Stomach smooth muscle (tissue), 2 donors: ENCODE measurements around the gene HSFX2.
"Not testable (repeated sequence)": the region's sequence is repeated elsewhere in the genome, so short reads cannot be mapped to it uniquely, and the experiment has no call there.

Experiments
- H3K27ac ChIP-seq: one replicate; pipeline ENCODE4 v1.7.0; 2013; ENCODE audit warnings: mild to moderate bottlenecking, low read length, inconsistent platforms
- H3K27me3 ChIP-seq, 2 donors: one replicate each; pipeline ENCODE4 v1.7.0; 2013; ENCODE audit warnings: low read length in 2 of 2; ENCODE audit not compliant: insufficient read depth in 2 of 2, control insufficient read depth in 1 of 2
- H3K36me3 ChIP-seq, 2 donors: one replicate each; pipeline ENCODE4 v1.7.0; 2013; ENCODE audit warnings: low read length in 2 of 2; ENCODE audit not compliant: control insufficient read depth in 2 of 2, insufficient read depth in 2 of 2
- H3K4me1 ChIP-seq: one replicate; pipeline ENCODE4 v1.7.0; 2013; ENCODE audit warnings: low read length; ENCODE audit not compliant: control insufficient read depth, insufficient read depth
- H3K4me3 ChIP-seq, 2 donors: one replicate each; pipeline ENCODE4 v1.7.0; 2013; ENCODE audit warnings: low read length in 2 of 2
- H3K9ac ChIP-seq, 2 donors: one replicate each; pipeline ENCODE4 v1.7.0; 2013; ENCODE audit warnings: low read length in 2 of 2, mild to moderate bottlenecking in 1 of 2
- H3K9me3 ChIP-seq, 2 donors: one replicate each; pipeline ENCODE4 v1.7.0; 2013; ENCODE audit warnings: low read length in 2 of 2; ENCODE audit not compliant: control insufficient read depth in 2 of 2
- donor health status: healthy.
- donor health status: Pancreatic carcinoma.

Gene HSFX2

DNA sequence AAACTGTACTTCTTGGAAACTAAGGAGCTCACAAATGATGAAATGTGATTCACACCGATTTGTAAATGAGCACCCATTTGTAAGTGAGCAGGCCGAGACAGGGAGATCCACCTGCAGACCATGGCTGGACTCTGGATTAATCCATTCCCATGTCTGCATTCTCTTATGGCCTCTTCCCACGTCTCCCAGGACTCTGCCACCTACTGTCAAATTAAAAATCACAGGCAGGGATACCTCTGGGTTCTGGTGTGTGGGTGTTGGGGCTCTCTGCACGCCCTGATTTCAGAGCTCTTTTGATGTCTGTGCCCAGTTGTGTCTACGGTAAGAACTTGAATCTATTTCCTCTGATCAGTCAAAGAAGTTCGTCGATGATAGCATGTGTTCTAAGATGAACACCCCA lies 4.1 kb downstream of the HSFX2 start:
- not testable (repeated sequence) for H3K27ac ChIP-seq, H3K9ac ChIP-seq, H3K4me3 ChIP-seq, H3K27me3 ChIP-seq, H3K4me1 ChIP-seq, H3K36me3 ChIP-seq, H3K9me3 ChIP-seq

DNA sequence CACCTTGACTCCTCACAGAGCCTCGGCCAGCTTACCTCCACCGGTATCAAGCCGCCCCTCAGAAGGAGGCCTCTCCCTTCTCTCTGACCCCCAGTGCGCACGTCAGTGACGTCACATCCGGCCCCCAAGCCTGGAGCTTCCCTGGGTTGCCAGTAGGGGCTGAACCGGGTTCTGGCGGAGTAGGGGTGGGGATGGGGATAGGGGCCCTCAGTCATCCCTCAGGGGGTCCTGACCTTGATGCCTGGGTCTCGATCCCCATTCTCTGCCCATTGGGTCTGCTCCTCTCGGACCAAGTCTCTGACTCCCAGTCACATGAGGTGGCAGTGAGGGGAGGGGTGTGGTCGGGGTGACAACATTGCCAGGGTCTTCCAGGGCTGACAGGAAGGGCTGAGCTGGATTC lies 7.8 kb downstream of the HSFX2 start, which contains the start of gene MAGEA9B:
Gene MAGEA9B (minus strand): TSS at position 101 of the 400 bp plus-strand sequence. CDS start 4,280 bp downstream, outside the sequence.
- not testable (repeated sequence) for H3K27ac ChIP-seq, H3K27me3 ChIP-seq, H3K9ac ChIP-seq, H3K9me3 ChIP-seq, H3K36me3 ChIP-seq, H3K4me1 ChIP-seq, H3K4me3 ChIP-seq

DNA sequence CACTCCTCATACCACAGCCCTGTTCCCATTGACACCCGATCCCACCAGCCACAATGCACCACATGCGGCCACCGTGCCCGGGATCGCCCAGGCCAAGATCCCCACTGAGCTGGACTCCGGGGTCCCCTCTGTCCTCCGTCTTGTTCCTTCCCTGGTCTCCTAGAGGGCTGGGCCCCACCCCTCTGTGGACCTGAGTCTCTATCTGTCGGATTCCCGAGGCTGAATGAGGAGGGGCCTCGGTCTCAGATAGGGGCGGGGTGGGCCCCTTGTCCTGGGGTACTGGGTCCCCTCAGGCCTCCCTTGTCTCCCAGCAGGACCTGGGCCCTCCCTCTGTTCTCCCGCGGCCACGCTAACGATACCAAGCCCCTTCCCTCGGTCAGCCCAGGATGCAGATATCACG lies 9.5 kb downstream of the HSFX2 start:
- not testable (repeated sequence) for H3K27ac ChIP-seq, H3K36me3 ChIP-seq, H3K9me3 ChIP-seq, H3K4me1 ChIP-seq, H3K27me3 ChIP-seq, H3K9ac ChIP-seq, H3K4me3 ChIP-seq

DNA sequence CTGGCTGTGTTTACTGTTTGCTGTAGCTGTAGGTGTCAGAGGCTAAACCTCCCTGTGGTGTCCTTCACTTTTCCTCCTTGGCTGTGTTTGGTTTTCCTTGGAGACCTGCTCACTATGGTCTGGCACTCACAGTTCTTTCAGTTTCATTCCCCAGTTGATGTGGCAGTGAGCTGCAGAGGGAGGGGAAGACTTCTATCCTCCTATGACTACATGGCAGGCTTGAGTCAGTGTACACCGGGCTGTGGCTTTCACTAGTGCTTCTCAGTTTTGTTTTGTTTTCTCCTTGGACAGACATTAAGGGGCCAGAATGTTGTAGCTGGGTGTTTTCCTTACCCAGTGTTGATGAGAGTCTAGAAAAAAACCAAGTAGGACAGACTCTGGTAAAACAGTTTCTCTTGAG lies 21.7 kb downstream of the HSFX2 start:
- H3K4me3 ChIP-seq, H3K9me3 ChIP-seq, H3K9ac ChIP-seq, H3K36me3 ChIP-seq, H3K27me3 ChIP-seq, H3K4me1 ChIP-seq, H3K27ac ChIP-seq: not testable (repeated sequence)

DNA sequence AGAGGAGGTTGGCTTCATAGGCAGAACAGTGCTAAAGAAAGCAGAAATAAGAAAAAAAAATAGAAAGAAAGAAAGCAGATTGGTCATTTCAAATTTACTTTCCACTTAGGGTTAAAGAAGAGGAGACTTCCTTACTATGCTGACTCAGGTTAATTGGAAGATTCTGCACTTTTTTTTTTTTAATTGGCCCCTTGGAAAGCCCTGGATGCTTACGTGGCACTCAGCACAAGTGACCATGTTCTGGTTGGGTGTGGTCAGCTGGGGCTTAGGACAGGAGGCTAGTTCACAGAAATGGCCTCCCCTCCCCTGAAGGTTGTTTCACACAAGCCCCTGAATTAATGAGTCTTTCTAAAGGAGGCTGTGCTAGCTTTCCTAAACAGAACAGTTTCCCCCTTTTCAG lies 22.4 kb downstream of the HSFX2 start:
- peaks cover 5% of the 10 kb centered on the region for H3K4me1 ChIP-seq
- H3K9me3 ChIP-seq, result no peaks in the 10 kb centered on the region
- no peak overlapping the region for H3K27ac ChIP-seq
- no peaks in the 10 kb centered on the region for H3K27me3 ChIP-seq
- H3K4me3 ChIP-seq, result no peak overlapping the region
- H3K36me3 ChIP-seq, result no peaks in the 10 kb centered on the region
- no peak overlapping the region for H3K9ac ChIP-seq

DNA sequence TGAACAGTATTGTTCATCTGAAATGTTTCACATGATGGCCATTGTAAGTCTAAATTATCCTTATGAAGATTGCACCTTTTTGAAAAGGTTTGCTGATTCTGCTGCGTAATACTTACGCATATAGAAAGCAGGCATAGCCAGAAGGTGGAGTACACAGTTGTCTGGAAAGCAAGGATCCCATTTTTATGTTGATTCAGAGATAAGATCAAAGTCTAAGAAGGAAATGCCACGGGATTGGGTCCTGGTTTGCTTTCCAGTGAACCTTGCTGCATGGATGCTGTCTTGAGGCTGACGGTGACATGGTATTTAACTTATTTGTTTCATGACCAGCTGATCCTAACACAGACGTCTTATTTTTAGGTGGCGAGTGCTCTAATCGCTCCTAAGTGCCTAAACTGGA lies 23.3 kb downstream of the HSFX2 start:
- peaks cover 5% of the 10 kb centered on the region for H3K4me1 ChIP-seq
- no peak overlapping the region for H3K4me3 ChIP-seq
- H3K36me3 ChIP-seq, result no peaks in the 10 kb centered on the region
- no peaks in the 10 kb centered on the region for H3K27me3 ChIP-seq
- no peaks in the 10 kb centered on the region for H3K9me3 ChIP-seq
- no peak overlapping the region for H3K27ac ChIP-seq
- no peak overlapping the region for H3K9ac ChIP-seq

DNA sequence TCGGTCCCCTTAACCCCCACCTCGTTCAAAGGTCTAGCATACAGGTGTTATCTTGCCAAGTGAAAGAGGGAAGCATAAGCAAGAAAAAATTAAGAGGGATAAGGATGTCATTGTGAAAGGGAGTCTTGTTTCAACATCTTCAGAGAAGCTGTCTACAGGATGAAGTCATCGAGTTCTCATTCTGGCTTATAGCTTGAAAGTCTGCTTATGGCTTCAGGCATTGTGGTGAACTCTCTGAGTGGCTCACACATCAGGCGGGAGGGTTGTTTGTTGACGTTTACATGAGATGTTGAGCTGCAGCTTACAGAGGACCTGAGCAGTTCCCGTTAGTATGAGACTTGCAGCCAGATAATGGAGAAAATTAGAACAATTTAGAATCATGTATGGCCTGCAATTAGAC lies 24.4 kb downstream of the HSFX2 start:
- H3K27me3 ChIP-seq, result no peaks in the 10 kb centered on the region
- H3K9me3 ChIP-seq, result no peaks in the 10 kb centered on the region
- no peaks in the 10 kb centered on the region for H3K36me3 ChIP-seq
- H3K4me3 ChIP-seq, result no peak overlapping the region
- H3K27ac ChIP-seq, result no peak overlapping the region
- H3K9ac ChIP-seq, result no peak overlapping the region
- peaks cover 5% of the 10 kb centered on the region for H3K4me1 ChIP-seq

DNA sequence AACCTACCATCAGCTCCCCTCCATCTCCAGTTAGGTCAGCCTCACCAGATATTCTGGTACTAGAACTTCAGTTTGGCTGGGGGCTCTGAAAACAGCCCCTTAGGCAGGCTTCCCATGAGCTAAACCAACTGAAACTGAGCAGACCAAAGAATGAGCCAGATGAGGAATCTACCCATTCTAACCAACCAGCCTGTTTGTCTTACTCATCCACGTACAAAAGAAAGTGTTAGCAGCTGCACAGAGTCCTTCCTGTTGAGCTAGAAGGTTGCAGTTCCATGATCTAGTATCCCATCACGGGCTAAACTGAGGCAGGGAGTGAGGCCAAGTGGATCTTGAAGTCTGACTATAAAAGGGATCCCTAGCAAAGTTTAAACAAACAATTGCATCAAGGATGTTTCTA lies 25.3 kb downstream of the HSFX2 start:
- Histone ChIP-seq H3K9me3 (no peaks in the 10 kb centered on the region), H3K4me1 (peaks cover 5% of the 10 kb centered on the region), H3K27me3 (no peaks in the 10 kb centered on the region), H3K36me3 (no peaks in the 10 kb centered on the region), H3K9ac (no peak overlapping the region), H3K4me3 (no peak overlapping the region), H3K27ac (no peak overlapping the region)

DNA sequence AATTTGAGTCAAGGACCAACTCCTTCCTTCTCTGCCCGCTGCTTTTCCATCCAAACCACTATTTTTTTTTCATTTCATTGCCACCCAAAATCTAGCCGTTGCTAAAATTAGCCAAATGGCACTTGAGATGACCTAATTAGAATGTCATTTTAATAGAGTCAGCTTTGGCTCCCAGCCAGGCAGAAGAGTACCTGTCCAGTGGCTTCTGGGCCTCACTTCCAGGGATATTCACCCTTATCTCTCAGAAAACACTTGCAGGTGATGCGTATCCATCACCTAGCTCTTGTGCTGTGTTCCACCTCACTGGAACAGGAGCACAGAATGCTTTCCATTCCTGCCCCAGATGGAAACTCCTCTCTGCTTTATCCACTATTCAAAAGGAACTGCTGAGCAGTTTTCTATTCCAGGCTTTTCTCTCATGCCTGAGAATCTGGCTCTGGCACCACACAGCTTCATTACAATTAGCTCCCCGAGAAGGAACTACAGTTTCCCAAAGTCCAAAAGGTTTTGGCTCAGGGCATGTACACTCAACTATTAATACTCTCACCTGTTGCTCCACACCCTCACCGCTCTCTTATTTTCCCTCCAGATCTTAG lies 26.3 kb downstream of the HSFX2 start:
- H3K9me3 ChIP-seq, result no peaks in the 10 kb centered on the region
- no peaks in the 10 kb centered on the region for H3K27me3 ChIP-seq
- H3K36me3 ChIP-seq, result no peaks in the 10 kb centered on the region
- no peak overlapping the region for H3K4me3 ChIP-seq
- H3K27ac ChIP-seq, result no peak overlapping the region
- H3K4me1 ChIP-seq, result peaks cover 5% of the 10 kb centered on the region
- H3K9ac ChIP-seq, result no peak overlapping the region

DNA sequence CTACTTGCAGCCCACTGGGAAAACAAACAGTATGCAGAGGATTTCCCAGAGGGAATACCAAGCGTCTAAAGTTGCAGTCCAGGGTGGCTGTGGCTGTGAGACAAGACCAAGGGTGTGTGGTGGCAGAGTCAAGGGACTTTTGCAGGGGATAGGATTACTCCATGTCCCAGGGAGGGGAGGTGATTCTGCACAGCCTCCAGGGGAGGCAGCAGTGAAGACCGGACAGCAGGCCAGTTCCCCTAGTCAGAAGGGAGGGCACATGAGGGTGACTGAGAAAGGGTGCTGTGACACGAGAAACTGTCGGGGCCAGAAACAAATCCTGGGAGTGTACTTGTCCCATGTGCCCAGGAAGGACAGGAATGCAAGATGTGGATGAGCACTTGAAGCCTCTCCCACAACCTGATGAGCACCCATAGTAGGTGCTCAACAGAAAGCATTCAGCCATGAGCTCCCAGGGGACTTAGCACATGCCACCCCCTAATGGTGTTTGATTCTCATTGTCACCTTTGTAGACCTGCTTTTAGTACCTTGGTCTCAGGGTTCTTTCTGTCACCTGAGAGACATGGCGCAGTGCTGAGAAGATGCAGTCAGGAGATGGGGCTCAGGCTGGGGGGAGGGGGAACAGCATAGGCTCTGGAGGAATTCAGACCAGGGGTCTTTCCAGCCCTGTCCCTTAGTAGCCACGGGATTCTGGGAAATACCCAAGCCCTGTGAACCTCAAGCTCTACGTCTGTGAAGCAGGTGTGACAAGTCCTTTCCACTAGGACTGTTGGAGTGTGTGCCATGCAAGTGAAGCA lies 27.3 kb downstream of the HSFX2 start:
- H3K36me3 ChIP-seq, result no peaks in the 10 kb centered on the region
- H3K27ac ChIP-seq, result no peak overlapping the region
- no peaks in the 10 kb centered on the region for H3K27me3 ChIP-seq
- no peak overlapping the region for H3K9ac ChIP-seq
- peaks cover 5% of the 10 kb centered on the region for H3K4me1 ChIP-seq
- no peak overlapping the region for H3K4me3 ChIP-seq
- H3K9me3 ChIP-seq, result no peaks in the 10 kb centered on the region

DNA sequence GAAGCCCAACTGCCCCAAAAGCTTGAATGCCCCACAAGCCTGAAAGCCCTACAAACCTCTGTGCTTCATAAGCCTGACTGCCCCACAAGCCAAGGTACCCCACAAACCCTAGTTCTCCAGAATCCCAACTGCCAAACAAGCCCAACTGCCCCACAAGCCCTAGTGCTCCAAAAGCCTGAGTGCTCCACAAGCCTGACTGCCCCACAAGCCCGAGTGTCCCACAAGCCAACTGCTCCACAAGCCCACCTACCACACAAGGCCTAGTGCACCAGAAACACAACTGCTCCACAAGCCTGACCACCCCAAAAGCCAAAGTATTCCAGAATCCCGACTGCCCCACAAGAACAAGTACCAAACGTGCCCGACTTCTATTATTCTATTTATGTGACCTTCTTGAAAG lies 31.8 kb downstream of the HSFX2 start:
- Histone ChIP-seq H3K27ac (no peak overlapping the region), H3K27me3 (no peaks in the 10 kb centered on the region), H3K4me1 (no peaks in the 10 kb centered on the region), H3K4me3 (no peak overlapping the region), H3K9ac (no peak overlapping the region), H3K9me3 (no peaks in the 10 kb centered on the region), H3K36me3 (no peaks in the 10 kb centered on the region)
